Spleen (tissue), 11 donors: ENCODE measurements around the gene TAF3. TPM values are rescaled to one million over a fixed set of nuclear protein-coding genes. Genes with fewer than 3 reads are reported as not detected.

Experiments used
- DNase-seq: peaks from one replicate; pipeline ENCODE4 v3.0.0-alpha.2; 2020
- H3K27ac ChIP-seq, 8 donors: fragments of 200-600 bp; sonication (generic) in 7 of 8; 1 replicate in 4 of 8; 2 replicates in 4 of 8; pipeline versions ENCODE4 v1.5.0 to v1.8.0; 2016 to 2021; ENCODE audit warnings: inconsistent platforms in 4 of 8, mild to moderate bottlenecking in 4 of 8, moderate library complexity in 1 of 8
- H3K27me3 ChIP-seq, 7 donors: fragments of 200-600 bp; sonication (generic) in 6 of 7; replicated peaks in 1 of 7; 1 replicate in 4 of 7; 2 replicates in 3 of 7; pipeline versions ENCODE4 v1.5.0 to v1.8.0; 2016 to 2021; ENCODE audit warnings: inconsistent platforms in 3 of 7, mild to moderate bottlenecking in 1 of 7
- H3K36me3 ChIP-seq, 6 donors: fragments of 200-600 bp; sonication (generic) in 5 of 6; 1 replicate in 4 of 6; 2 replicates in 2 of 6; pipeline versions ENCODE4 v1.5.0 to v1.8.0; 2016 to 2021; ENCODE audit warnings: inconsistent platforms in 2 of 6
- H3K4me1 ChIP-seq, 6 donors: fragments of 200-600 bp; sonication (generic) in 5 of 6; 1 replicate in 3 of 6; 2 replicates in 3 of 6; pipeline versions ENCODE4 v1.5.0 to v1.8.0; 2016 to 2021; ENCODE audit warnings: inconsistent platforms in 3 of 6
- H3K4me3 ChIP-seq, 8 donors: fragments of 200-600 bp; sonication (generic) in 7 of 8; 1 replicate in 4 of 8; 2 replicates in 4 of 8; pipeline versions ENCODE4 v1.5.0 to v1.8.0; 2016 to 2021; ENCODE audit warnings: inconsistent platforms in 4 of 8, mild to moderate bottlenecking in 4 of 8, moderate library complexity in 2 of 8
- H3K9me3 ChIP-seq, 8 donors: fragments of 200-600 bp; sonication (generic) in 7 of 8; 1 replicate in 4 of 8; 2 replicates in 4 of 8; pipeline versions ENCODE4 v1.5.0 to v1.8.0; 2016 to 2021; ENCODE audit warnings: inconsistent platforms in 4 of 8
- POLR2A ChIP-seq, 3 donors: fragments of 450-650 bp; IDR thresholded peaks; one replicate each; pipeline ENCODE4 v1.5.1; 2017; ENCODE audit warnings: antibody characterized with exemption in 3 of 3, mild to moderate bottlenecking in 1 of 3
- POLR2AphosphoS5 ChIP-seq, 3 donors: sonication (generic); formaldehyde crosslinking; IDR thresholded peaks; one replicate each; pipeline ENCODE4 v1.5.1; 2017; ENCODE audit warnings: antibody characterized with exemption in 3 of 3
- WGBS, 5 donors: extraction: QIAGEN DNeasy Blood & Tissue Kit in 3 of 5; methylation state at CpG; one replicate each; pipeline versions ENCODE4 v1.1.5 to v1.1.7; 2013 to 2018; 5-methylcytosine and 5-hydroxymethylcytosine counted together
- intact Hi-C: fragments of 100-400 bp; cut with DNase I; formaldehyde crosslinking; loops from one replicate; pipeline ENCODE4 v1.15.0; 2023; ENCODE audit warnings: low total_unique reads
- polyA plus RNA-seq, 3 donors: library from polyadenylated mRNA; stranded (reverse); fragments of 200-250 nt; gene quantifications; one replicate each; pipeline ENCODE4 v1.2.1, GENCODE V29; 2013
- total RNA-seq, 7 donors: library from RNA; depleted of rRNA in 3 of 7; stranded (reverse); fragments of >200 nt in 3 of 7; fragmentation: NEBNext Ultra II Directional in 4 of 7; extraction: Animal tissue kit (Norgen Biotek cat#: 25700) in 4 of 7; gene quantifications; one replicate each; pipeline versions ENCODE4 v1.1.0 to v1.2.1, GENCODE V29; 2016 to 2021
- TF ChIP-seq, protein P1 (sequence below), 11 experiments: fragments of 200-600 bp in 7 of 11; fragments of 450-650 bp in 4 of 11; sonication (generic) in 4 of 11; IDR thresholded peaks in 8 of 11; conservative IDR thresholded peaks in 3 of 11; 1 replicate in 7 of 11; 2 replicates in 4 of 11; pipeline versions ENCODE4 v1.4.0 to v1.8.0; 2016 to 2021; ENCODE audit warnings: antibody characterized with exemption in 11 of 11, inconsistent platforms in 4 of 11, mild to moderate bottlenecking in 1 of 11
- donor health status: healthy with polysubstance abuse.
- donor health status: DM: no; HTN: no; CAD: no; lungs with moderate emphysema.
- donor health status: DM: no; HTN: no; CAD: no.
- donor health status: Bipolar disorder and iron deficiency.
- donor health status: healthy.
- donor health status: DM: no; HTN: no; CAD: no.
- donor health status: DM: yes; HTN: yes; CAD: no.

Gene TAF3
- total and polyA plus RNA-seq, 10 donors = 2.7 to 13.0 (median 9.8) TPM

DNA sequence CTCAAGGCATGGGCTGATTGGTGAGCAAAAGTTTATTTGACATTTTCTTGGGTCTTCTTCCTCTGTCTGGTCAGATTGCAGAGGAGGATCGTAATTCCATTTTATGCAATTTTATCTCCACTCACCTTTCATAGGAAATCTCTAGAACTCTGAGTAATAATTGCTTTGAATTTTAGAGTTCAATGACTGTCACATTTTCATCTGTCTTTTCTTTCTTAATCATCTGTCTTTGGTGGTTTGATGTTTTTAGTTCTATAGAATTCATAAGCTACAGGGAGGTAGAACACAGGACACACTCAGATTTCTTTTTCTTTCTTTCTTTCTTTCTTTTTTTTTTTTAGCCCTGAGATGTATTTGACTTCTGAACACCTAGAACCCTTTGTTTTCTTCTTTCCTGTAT lies 247.8 kb downstream of the TAF3 start:
- H3K4me1 ChIP-seq = peaks cover 3 to 72% (median 30%) of the 10 kb centered on the region in 6 donors
- H3K27me3 ChIP-seq = peaks cover 0 to 29% (median 0%) of the 10 kb centered on the region in 7 donors
- intact Hi-C loops = no loop called here
- 63 to 83% (median 68%) methylated on average over 1 of the region's 1 CpG for WGBS, 5 donors
- DNase-seq = no peak
- H3K36me3 ChIP-seq = peaks cover 0 to 52% (median 0%) of the 10 kb centered on the region in 6 donors
- H3K4me3 ChIP-seq = no peak overlapping the region
- no peaks in the 10 kb centered on the region for H3K9me3 ChIP-seq
- no peak overlapping the region for H3K27ac ChIP-seq
- TF ChIP-seq POLR2AphosphoS5 (IDR thresholded peaks at IDR 0.05) (no peak), POLR2A (IDR thresholded peaks at IDR 0.05) (no peak)
- TF ChIP-seq, protein P1, sequence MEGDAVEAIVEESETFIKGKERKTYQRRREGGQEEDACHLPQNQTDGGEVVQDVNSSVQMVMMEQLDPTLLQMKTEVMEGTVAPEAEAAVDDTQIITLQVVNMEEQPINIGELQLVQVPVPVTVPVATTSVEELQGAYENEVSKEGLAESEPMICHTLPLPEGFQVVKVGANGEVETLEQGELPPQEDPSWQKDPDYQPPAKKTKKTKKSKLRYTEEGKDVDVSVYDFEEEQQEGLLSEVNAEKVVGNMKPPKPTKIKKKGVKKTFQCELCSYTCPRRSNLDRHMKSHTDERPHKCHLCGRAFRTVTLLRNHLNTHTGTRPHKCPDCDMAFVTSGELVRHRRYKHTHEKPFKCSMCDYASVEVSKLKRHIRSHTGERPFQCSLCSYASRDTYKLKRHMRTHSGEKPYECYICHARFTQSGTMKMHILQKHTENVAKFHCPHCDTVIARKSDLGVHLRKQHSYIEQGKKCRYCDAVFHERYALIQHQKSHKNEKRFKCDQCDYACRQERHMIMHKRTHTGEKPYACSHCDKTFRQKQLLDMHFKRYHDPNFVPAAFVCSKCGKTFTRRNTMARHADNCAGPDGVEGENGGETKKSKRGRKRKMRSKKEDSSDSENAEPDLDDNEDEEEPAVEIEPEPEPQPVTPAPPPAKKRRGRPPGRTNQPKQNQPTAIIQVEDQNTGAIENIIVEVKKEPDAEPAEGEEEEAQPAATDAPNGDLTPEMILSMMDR (IDR thresholded peaks at IDR 0.05 in 8 of 11, conservative IDR thresholded peaks at IDR 0.05 in 3 of 11) = no peak

Other genes with a start within 250 kb of the TAF3 start
- gene ITIH5, start 151.5 kb upstream of the TAF3 start, total RNA-seq = 1 to 10 TPM in 6 of 7 donors, under 1 TPM in 1; 0.59 to 4.2 (median 1.9) TPM
- 1 to 10 TPM in 2 of 3 donors, under 1 TPM in 1; 1.00 to 5.2 (median 1.1) TPM for gene ITIH5, start 151.5 kb upstream of the TAF3 start, polyA plus RNA-seq
- not detected for gene ITIH2, start 115.2 kb upstream of the TAF3 start, total RNA-seq
- gene ITIH2, start 115.2 kb upstream of the TAF3 start, polyA plus RNA-seq = not detected
- gene KIN, start 30.5 kb upstream of the TAF3 start, total RNA-seq = 10 to 100 TPM in 6 of 7 donors, 1 to 10 TPM in 1; 9.2 to 13.6 (median 11.0) TPM
- 10 to 100 TPM; 11.3 to 16.0 (median 11.5) TPM for gene KIN, start 30.5 kb upstream of the TAF3 start, polyA plus RNA-seq
- gene ATP5F1C, start 30.3 kb upstream of the TAF3 start, total RNA-seq = 100 to 1,000 TPM; 158 to 275 (median 180) TPM
- 100 to 1,000 TPM; 187 to 223 (median 206) TPM for gene ATP5F1C, start 30.3 kb upstream of the TAF3 start, polyA plus RNA-seq
- gene GATA3, start 236.2 kb downstream of the TAF3 start, total RNA-seq = 10 to 100 TPM in 2 of 7 donors, 1 to 10 TPM in 5; 3.9 to 15.4 (median 8.8) TPM
- gene GATA3, start 236.2 kb downstream of the TAF3 start, polyA plus RNA-seq = 1 to 10 TPM; 2.2 to 4.4 (median 3.5) TPM